ENCODE measurements around the gene GP1BA.
A peak's percentile ranks its signal among the peaks of the same experiment; 100 is the strongest.

GP1BA gene

GRCh38 chr17:4948931-4949320 lies 16.8 kb downstream of the GP1BA start:
- H3K9me3 ChIP-seq, result no peaks in the 10 kb centered on the region
- no peak for TF ChIP-seq CTCF (IDR thresholded peaks at IDR 0.05)
- H3K4me3 ChIP-seq (ENCODE audit: low read depth in 1 of 2, low read length in 1 of 2), result peak overlapping the region; percentile 99
- peak overlapping the region; percentile 96 for H3K27ac ChIP-seq
- H3K27me3 ChIP-seq, result no peaks in the 10 kb centered on the region
- H3K36me3 ChIP-seq, result peaks cover 21% of the 10 kb centered on the region
- peaks cover 58 to 69% of the 10 kb centered on the region in 2 experiments for H3K4me1 ChIP-seq (ENCODE audit: control insufficient read depth in 1 of 2, insufficient read depth in 1 of 2, low read depth in 1 of 2, low read length in 1 of 2)

- H3K27ac ChIP-seq, result peak overlapping the region; percentile 96
- peak overlapping the region; percentile 99 for H3K4me3 ChIP-seq (ENCODE audit: low read depth in 1 of 2, low read length in 1 of 2)
- no peaks in the 10 kb centered on the region for H3K9me3 ChIP-seq
- H3K4me1 ChIP-seq (ENCODE audit: control insufficient read depth in 1 of 2, insufficient read depth in 1 of 2, low read depth in 1 of 2, low read length in 1 of 2), result peaks cover 52 to 63% of the 10 kb centered on the region in 2 experiments
- H3K36me3 ChIP-seq, result peaks cover 21% of the 10 kb centered on the region
- no peaks in the 10 kb centered on the region for H3K27me3 ChIP-seq
- TF ChIP-seq CTCF (IDR thresholded peaks at IDR 0.05), result no peak
Observed at GRCh38 chr17:4949321-4950074, 17.4 kb downstream of the GP1BA start.

GRCh38 chr17:4950075-4950745 lies 18.1 kb downstream of the GP1BA start:
- H3K27ac ChIP-seq, result peak overlapping the region; percentile 96
- peak overlapping the region; percentile 99 for H3K4me3 ChIP-seq (ENCODE audit: low read depth in 1 of 2, low read length in 1 of 2)
- H3K4me1 ChIP-seq (ENCODE audit: control insufficient read depth in 1 of 2, insufficient read depth in 1 of 2, low read depth in 1 of 2, low read length in 1 of 2), result peaks cover 45 to 56% of the 10 kb centered on the region in 2 experiments
- H3K36me3 ChIP-seq, result peaks cover 17% of the 10 kb centered on the region
- no peak for TF ChIP-seq CTCF (IDR thresholded peaks at IDR 0.05)
- no peaks in the 10 kb centered on the region for H3K9me3 ChIP-seq
- no peaks in the 10 kb centered on the region for H3K27me3 ChIP-seq

- TF ChIP-seq CTCF (IDR thresholded peaks at IDR 0.05), result no peak
- Histone ChIP-seq H3K4me1 (ENCODE audit: control insufficient read depth in 1 of 2, insufficient read depth in 1 of 2, low read depth in 1 of 2, low read length in 1 of 2) (peaks cover 39 to 51% of the 10 kb centered on the region in 2 experiments), H3K27ac (peak within 1 kb of the TSS; percentile 96), H3K9me3 (no peaks in the 10 kb centered on the region), H3K4me3 (ENCODE audit: low read depth in 1 of 2, low read length in 1 of 2) (peak within 1 kb of the TSS; percentile 99), H3K36me3 (peaks cover 11% of the 10 kb centered on the region), H3K27me3 (no peaks in the 10 kb centered on the region)
Observed at GRCh38 chr17:4950746-4951204, 18.7 kb downstream of the GP1BA start, which contains the start of gene ENO3. ENO3 (plus strand) TSS chr17:4951119; CDS start chr17:4951830, 711 bp downstream.

GRCh38 chr17:4951486-4951885 lies 19.4 kb downstream of the GP1BA start:
- no peak for TF ChIP-seq CTCF (IDR thresholded peaks at IDR 0.05)
- H3K4me1 ChIP-seq (ENCODE audit: control insufficient read depth in 1 of 2, insufficient read depth in 1 of 2, low read depth in 1 of 2, low read length in 1 of 2), result peaks cover 32 to 48% of the 10 kb centered on the region in 2 experiments
- no peaks in the 10 kb centered on the region for H3K27me3 ChIP-seq
- no peak overlapping the region for H3K4me3 ChIP-seq (ENCODE audit: low read depth in 1 of 2, low read length in 1 of 2)
- H3K9me3 ChIP-seq, result no peaks in the 10 kb centered on the region
- peaks cover 4% of the 10 kb centered on the region for H3K36me3 ChIP-seq
- H3K27ac ChIP-seq, result peak overlapping the region; percentile 96
